Panc1 (cell line): ENCODE data around the gene STAMBP.

ENCODE experiments used
- CTCF ChIP-seq: fragments of 450-650 bp; IDR thresholded peaks from 2 replicates; pipeline ENCODE4 v1.5.1; 2017; ENCODE audit warnings: mild to moderate bottlenecking
- TCF7L2 ChIP-seq: IDR thresholded peaks from 2 replicates; pipeline ENCODE4 v1.6.1; 2011; ENCODE audit warnings: mild to moderate bottlenecking, low read depth, low read length, inconsistent platforms

GRCh38 chr2:73828389-73828817 is 358 bp upstream of the STAMBP start:
- TF ChIP-seq CTCF (no peak), TCF7L2 (no peak)
